Embryonic facial prominence (tissue), 1 donor: ENCODE data around the gene RNF166.
A peak's percentile ranks its signal among the peaks of the same experiment; 100 is the strongest.

Experiments used
- DNase-seq: peaks from one replicate; pipeline ENCODE4 v3.0.0-alpha.2; 2016; ENCODE audit errors: extremely low spot score

RNF166 gene, protein sequence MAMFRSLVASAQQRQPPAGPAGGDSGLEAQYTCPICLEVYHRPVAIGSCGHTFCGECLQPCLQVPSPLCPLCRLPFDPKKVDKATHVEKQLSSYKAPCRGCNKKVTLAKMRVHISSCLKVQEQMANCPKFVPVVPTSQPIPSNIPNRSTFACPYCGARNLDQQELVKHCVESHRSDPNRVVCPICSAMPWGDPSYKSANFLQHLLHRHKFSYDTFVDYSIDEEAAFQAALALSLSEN

DNA sequence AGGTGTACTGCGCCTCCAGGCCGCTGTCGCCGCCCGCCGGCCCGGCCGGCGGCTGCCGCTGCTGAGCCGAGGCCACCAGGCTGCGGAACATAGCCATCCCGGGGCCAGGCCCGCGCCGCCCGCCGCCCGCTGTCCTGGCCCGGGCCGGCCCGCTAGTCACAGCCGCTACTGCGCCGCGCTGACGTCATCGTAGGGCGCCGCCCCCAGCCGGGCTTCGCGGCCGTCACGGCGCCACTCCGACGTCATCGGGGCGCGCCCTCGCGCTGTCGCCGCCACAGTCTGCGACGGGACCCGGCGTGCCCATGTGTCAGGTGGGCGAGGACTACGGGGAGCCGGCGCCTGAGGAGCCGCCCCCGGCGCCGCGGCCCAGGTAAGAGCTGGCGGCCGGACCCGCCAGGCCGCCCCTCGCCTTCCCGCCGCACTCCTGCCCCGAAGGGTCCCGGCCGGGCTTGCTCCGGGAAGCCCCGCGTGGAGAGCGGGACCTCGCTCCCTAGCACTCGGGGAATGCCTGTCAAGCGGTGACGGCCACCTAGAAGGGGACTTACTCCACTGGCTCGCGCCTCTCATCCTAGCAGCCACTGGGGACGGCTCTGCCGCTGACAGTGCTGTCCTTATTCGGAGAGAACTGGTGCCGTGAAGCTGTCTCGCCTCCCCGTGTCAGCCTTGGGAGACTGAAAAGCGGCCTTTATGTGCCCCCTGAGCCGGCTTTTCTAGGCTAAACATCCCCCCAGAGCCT, at the start of gene RNF166, which contains the start of gene CTU2:
RNF166 (minus strand) TSS at position 180 of the 736 bp plus-strand sequence; CDS start at position 97, 83 bp downstream.
CTU2 (plus strand) TSS at position 275 of the 736 bp plus-strand sequence; CDS start at position 303, 28 bp downstream.
- DNase-seq, result peak; percentile 60

DNA sequence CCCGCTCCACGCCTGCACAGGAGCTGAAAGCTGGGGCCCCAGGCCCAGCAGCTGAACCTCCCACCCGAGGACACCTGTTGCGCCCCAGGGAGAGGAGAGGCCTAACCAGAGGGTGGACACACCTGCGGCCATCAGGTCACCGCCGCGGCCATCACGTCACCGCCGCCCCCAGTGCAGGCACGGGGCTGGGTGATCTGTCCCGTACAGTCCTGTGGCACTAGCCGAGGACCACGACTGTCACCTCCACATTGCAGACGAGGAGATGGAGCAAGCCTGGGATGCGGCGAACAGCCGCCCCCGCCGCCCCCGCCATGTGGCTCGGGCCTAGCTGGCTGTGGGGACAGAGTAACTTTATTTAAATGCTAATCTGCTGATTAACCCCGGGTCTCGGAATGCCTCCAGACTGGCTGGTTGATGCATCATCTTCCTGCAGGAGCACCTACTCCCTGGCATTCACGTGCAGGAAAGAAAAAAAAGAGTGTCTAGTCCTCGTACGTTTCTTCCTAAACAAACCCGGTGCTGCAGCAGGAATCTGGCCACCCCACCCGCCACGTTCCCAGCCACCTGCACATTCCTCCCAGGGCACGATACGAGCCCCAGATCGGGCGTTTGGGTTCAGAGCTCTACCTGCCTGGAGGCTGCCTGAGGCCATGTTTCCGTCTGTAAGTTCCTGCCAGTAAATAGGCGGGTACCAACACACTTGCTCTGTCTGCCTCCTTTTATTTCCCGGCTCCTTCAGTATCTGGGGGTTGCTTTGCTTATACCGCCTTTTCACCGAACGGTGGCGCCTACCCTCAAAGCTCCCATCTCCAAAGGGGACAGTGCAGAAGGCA, 48.9 kb upstream of the RNF166 start:
- no peak for DNase-seq

DNA sequence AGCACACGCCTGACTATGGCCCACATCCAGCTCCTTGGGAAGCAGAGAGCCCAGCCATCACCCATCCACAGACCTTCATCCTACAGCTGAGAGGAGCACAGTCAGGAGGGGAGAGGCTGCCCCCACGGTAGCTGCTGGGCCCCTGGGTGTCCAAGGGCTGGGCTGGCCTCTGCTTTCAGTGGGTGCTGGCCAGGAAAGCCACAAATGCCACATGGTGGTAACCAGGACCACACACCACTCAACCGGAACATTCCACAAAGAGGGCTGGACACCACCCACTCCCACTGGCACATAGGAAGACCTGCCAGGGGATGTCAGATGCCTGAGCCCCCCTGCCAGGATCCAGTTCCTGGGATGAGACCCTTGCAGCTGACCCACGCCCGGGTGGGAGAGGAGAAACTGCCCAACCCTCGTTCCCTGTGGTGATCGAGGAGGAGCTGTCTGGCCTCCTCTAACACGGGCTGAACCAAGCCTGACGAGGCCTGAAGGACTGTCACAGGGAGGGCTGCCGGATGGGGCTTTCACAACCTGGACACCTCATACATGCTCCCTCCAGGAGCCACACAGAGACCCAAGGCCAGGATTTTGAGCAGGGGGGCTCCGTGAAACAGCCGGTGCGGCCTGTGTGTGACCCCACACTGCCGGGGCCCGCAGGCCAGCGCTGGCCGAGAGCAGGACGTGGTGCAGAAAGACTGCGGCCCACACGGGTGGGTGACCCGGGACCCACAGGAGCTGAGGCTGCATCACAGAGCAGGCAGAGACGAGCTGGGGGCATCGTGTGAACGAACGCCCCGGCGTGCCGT, 48.1 kb upstream of the RNF166 start:
- no peak for DNase-seq

DNA sequence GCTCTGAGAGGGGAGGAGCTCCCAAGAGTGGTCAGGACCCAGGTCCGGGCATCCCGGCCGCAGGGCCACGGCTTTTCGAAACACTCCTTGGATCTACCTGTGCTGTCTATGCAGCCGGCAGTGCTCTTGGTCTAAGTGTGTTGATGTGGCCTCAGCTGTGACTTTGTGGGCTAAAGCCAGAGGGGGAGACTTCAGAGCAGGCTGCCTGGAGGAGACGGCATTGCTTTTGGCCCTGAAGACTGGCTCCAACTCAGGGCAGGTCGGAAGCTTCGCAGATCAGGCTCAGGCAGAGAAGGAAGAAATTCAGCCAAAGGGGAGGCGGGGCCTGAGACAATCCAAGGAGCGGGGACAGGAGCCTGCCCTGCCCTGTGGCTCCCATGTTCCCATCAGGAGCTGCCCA, 47.4 kb upstream of the RNF166 start:
- no peak for DNase-seq

DNA sequence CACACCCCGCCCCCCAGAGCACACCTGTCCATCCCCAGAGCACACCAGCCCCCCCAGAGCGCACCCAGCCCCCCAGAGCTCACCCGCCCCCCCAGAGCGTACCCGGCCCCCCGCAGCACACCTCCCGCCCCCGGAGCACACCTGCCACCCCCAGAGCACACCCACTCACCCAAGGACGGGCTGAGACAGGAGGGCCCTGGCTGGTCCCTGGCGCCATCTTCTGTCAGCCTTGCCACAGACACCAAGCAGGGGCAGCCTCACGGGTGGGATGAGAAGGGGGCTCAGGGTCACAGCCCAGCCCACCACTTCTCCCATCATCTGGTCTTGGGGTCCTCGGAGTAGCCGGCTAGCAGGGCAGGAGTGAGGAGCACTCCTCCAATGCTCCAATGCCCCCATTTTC, 47.0 kb upstream of the RNF166 start:
- no peak for DNase-seq

DNA sequence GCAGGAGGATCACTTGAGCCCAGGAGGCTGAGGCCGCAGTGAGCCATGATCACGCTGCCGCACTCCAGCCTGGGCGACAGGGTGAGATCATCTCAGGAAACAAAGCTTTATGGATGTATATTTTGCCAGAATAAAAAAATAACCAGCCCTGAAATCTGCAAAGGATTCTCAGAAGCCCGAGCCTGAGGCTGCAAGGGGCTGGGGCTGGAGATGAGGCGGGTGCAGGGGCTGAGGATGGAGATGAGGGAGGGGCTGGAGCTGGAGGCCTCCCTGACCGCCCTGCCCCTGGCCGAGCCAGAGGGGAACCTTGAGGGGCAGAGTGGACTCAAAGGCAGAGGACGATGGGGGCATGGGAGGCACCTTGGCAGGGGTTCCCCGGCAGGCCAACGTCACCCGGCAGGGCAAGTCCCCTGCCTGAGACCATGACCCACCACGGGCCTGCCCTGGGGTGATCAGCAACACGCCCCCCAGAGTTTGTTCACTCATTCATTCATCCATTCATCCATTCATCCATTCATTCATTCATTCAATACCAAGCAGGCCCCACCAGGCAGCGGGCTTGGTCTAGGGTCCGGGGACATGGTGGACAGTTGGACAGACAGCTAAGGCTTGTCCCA, 46.3 kb upstream of the RNF166 start:
- DNase-seq, result no peak

DNA sequence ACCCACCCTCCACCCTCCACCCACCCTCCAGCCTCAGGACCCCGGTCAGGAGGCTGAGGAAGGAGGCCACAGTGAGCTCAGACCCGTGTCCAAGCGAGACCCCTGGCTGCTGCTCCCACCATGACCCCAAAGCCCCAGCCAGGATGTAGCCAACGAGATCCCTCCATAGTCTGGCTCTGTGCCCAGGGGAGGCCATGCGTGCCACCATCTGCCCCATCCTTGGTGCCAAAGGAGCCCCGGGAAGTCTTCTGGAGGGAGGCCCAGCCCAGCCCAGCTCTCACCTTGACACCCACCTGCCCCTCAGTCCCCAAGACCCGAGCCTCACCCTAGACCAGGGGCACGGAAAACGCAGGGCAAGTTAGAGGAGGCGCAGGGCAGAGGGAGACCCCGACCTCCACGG, 44.6 kb upstream of the RNF166 start:
- no peak for DNase-seq

DNA sequence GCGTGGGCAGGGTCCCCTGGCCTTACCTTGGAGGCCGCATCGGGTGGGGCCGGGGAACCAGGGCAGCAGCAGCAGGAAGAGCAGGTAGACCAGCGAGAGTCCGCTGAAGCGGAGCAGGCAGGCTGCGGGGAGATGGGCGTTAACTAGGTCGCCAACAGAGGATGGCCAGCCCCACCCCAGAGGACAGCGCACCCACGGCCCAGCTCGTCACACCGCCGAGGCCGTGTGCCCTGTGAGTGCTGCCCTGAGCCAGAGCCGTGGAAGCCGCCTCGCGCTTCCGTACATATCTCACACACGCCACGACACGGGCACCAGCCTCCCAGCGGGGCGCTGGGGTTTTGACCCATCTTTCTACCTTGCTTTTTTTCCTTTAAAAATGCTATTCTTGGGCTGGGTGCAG, 43.1 kb upstream of the RNF166 start:
- no peak for DNase-seq

DNA sequence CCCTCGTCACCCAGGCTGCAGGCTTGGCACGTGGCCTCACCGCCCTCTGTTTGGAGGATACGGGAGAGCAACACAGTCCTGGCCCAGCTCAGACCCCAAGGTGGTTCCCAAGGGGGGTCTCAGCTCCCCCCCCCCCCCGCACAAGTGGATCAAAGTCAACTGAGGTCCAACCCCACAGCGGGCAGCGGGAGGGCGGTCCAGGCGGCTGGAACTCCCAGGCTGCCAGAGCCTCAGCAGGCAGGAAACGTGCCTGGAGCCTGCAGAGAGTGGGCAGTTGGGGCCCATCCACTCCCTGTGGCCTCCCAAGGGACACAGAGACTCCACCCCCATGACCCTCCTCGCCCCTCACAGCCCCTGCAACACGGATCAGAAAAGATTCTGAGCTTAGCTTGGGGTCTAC, 42.2 kb upstream of the RNF166 start:
- DNase-seq, result no peak

DNA sequence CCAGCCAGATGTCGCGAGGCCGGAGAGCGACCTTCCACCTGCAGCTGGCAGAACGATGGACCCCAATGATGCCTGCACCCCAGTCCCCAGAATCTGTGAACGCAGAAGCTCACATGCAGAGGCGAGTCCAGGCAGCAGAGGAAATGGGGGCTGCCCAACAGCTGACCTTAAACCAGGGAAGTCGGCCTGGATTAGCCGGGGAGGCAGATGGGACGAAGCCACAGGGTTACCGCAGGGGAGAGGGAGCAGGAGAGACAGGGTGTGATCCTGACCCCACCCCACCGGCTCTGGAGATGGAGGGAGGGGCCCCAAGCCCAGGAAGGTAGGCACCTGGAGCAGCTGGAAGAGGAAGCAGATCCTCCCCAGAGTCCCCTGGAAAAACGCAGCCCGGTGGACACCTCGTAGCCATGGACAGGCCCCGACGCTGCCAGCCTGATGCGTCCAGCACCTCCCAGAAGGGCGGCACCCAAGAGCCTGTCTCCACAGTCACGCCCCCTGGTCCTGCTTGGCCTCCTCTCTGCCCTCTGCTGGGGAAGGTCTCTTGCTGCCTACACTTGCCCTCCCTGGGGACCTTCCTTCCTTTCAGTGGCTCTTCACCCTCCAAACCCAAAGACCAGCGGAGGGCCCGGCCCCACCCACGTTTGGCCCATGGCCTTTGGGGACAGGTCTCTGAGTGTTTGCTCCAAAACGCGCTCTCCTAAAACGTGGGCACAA, 41.5 kb upstream of the RNF166 start:
- no peak for DNase-seq

DNA sequence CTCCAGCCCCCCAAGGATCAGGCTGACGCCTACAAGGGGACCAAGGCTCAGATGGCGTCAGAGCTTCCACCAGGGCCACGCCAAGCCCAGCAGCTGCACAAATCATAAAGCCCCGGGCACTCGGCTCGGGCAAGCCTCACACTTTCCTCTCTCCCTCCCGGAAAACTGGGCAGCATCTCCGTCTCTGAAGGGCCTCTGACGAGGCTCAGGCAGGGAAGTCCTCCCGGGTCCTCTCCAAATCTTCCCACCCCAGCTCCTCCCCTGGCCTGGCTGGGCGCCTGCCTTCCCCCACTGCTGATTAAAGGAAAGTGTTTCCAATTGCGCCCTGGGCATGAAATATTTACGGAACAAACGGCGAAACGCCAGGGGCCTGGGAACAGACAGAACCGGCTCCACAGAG, 40.3 kb upstream of the RNF166 start:
- DNase-seq, result no peak

DNA sequence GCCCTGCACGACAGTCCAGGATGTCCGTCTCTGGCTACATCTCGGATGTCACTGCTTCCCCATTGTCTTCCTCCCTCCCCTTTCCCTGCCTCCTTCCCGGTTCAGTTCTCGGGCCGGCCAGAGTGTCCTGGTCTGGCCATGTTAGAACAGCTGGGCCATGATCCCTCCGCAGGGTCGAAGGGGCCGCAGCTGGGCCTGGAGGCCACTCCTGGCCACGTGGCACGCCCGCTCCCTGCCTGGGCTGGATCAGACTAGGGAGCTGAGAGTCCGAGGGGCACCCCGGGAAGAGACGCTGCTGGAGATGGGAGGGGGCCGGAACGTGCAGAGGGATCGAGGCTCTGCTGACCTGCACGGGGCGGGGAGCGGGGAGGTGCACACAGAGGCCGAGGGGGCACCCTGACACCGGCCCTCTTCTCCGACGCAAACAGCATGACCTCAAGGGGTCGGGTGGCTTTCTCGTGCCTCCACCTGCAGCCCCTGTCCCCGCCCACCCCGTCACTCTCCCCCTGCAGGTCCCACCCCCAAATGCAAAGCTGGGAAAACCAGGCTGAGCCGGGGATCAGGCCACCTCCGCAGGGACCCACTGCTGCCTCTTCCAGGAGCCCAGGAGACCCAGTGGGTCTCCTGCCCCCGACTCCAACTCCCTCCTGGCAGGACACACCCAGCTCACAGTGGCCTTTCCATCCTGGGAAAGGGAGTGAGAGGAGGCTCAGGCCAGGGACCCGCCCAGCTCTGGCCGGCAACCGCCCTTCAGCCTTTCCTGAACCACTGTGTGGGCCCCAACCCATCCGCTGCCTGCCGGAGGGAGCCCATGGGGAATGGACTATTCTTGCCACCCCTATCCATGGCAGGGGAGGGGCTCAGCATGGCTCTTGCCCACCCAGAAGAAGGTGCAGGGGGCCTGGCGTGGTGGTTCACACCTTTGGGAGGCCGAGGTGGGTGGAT, 38.6 kb upstream of the RNF166 start:
- no peak for DNase-seq

DNA sequence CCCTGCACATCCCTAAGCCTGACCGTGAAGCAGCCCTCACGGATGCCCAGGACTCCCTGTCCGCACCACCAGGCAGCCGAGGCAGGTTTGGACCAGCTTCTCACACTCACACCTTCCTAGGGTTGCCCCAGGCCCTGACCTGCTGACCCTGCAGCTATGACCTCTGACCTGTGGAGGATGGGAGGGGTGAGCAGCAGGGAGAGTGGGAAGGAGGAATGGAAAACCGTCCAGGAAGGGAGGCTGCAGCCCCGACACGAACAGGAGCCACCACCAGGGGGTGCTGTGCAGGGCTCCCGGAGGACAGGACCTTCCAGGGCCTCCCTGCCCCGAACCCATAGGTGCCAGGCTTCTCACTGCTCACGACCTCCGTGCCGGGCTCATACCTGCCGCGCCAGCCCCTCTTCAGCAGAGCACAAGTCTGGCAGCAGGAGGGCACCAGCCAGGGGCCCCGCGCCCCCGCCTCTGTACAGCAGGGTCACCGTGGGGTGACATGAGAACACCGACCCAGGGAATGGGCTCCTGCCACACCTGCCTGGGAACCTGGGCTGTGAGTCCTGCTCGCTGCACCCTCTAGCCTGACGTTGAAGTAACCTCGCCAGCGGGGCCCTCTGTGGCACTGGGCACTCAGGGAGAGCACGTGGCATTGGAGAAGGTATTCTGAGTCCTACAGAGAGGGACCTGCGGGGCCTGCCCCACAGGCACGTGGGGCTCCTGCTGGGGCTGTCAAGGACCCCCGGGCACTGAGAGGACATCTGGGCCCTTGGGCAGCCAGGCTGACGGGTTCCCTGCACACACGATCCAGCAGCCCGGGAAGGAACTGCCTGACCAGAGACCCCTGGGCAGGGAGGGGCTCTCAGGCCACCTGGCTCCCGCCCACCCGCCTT, 37.7 kb upstream of the RNF166 start:
- DNase-seq, result no peak

DNA sequence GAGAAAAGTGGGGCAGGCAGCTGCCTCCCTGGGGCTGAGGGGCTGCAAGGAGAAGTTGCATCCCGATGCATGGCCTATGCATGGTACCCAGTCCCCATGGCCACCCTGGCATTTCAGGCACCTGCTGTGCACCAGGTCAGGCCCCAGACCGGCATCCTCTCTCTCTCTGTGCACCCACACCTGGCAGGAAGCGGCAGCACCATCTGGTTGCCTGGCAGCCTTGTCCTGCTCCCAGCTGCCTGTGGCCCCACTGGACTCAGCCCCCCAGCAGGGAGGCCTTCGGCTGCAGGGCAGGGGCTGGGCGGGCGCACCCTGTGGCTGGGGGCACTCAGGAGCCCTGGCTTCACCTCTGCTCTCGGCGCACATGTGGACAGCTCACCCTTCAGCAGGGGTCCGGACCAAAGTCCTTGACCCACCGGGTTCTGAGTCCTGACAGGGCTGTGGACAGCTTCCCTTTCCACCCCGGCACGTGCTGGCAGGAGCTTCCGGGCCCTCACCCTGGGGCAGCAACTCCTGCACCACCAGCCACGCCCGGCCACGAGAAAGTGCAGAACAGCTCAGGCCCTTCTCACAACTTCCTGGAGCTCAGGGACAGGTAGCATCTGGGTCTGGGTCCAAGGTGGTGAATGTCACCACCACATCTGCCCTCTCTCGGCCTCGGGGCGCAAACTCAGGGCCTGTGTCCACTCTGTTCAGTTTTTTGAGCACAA, 36.8 kb upstream of the RNF166 start:
- DNase-seq, result no peak

DNA sequence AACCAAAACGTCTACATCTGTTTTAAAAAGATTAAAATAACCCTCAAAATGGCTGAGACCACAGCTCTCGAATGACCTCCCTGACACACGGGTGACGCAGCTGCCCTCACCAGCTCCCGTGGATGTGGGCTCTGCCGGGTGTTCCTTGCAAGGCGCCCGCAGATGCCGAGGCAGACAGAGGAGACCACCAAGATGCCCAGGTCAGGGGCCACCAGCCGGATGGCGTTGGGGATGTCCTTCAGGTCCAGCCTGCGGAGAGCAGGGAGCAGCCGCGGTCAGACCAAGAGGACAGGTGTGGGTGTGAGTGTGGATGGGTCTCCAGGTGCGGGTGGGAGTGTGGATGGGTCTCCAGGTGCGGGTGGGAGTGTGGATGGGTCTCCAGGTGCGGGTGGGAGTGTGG, 35.2 kb upstream of the RNF166 start:
- no peak for DNase-seq

DNA sequence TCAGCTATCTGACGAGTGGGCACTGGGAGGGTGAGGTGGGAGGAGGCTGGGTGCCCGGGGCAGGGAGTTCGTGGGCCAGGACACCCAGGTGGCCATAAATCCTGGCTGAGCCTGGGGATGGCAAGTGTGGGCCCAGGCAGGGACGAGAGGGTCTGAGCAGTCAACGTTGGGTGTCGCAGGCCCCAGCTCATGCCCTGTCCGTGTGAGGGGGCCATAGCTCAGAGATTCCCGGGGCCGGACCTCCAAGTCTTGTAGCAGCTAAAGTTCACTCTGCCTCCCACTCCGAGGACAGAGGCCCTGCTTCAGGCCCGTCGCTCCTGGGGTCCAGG, 34.5 kb upstream of the RNF166 start:
- DNase-seq, result no peak

DNA sequence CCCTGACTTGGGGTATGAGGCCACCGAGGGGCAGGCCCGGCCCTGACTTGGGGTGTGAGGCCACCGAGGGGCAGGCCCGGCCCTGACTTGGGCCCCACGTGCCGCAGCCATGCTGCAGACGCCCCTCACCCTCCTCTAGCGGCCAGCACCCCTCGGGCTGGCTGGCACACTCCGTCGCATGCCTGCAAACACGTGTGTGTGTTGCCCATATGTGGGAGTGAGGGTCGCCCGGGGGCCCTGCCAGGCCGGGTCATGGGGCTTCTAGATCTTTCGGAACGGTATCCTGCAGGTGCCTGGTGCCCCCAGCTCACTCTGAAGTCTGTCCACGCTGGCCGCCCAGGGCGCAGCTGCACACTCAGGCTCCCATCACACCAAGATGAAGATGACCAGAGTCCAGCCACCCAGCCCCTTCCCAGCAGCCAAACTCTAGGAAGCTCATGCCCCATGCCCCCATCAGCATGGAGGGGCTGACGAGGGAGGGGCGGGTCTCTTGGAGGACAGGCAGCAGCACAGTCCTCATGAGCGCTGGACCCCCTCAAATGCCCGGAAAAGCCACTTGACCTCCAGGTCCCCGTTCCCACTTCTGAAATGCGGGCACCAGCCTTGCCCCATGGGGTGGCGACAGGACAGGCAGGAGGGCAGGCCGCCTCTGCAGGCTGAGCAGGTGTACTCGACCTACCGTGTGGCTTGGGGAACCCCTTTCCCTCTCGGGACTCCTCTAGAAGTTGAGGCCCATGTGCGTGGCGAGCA, 33.9 kb upstream of the RNF166 start:
- no peak for DNase-seq
